ENCODE measurements around the gene WDR5B. TPM values are rescaled to one million over a fixed set of nuclear protein-coding genes. Genes with fewer than 3 reads are reported as not detected.

WDR5B gene
- total RNA-seq, 1 experiment from 2014 or later, result 3.4 TPM

GRCh38 chr3:122366379-122366749 is 49.5 kb downstream of the WDR5B start:
- CTCF ChIA-PET, result interaction anchor here (0.8 kb wide), 1 partner anchor 27 kb away, joined by 3 read pairs; no protein-coding TSS in a partner anchor
- H3K4me2 ChIP-seq (ENCODE audit: low read length), result no peak overlapping the region
- TF ChIP-seq ZNF274 (IDR thresholded peaks at IDR 0.05; ENCODE audit: low read depth, low read length) (no peak), JUND (IDR thresholded peaks at IDR 0.05) (no peak), CBX3 (IDR thresholded peaks at IDR 0.05; ENCODE audit: low read depth) (no peak), EZH2phosphoT487 (IDR thresholded peaks at IDR 0.05; ENCODE audit: borderline replicate concordance) (no peak), ZBTB33 (IDR thresholded peaks at IDR 0.05; ENCODE audit: extremely low read depth, insufficient replicate concordance, low read length) (no peak), REST (IDR thresholded peaks at IDR 0.05; ENCODE audit: low read depth) (no peak), MAX (IDR thresholded peaks at IDR 0.05) (no peak), FOSL1 (IDR thresholded peaks at IDR 0.05; ENCODE audit: low read depth) (no peak), CEBPB (IDR thresholded peaks at IDR 0.05; ENCODE audit: low read depth) (no peak), TCF7L2 (IDR thresholded peaks at IDR 0.05; ENCODE audit: borderline replicate concordance, extremely low read depth, insufficient read depth, insufficient read length) (no peak), EGR1 (IDR thresholded peaks at IDR 0.05; ENCODE audit: low read depth) (no peak), CTCF (IDR thresholded peaks at IDR 0.05 in 2 of 3, conservative IDR thresholded peaks at IDR 0.05 in 1 of 3; ENCODE audit: borderline replicate concordance in 1 of 3, insufficient read depth in 1 of 3, low read depth in 2 of 3, low read length in 2 of 3) (no peak), YY1 (IDR thresholded peaks at IDR 0.05; ENCODE audit: extremely low read depth, insufficient replicate concordance, low read depth, low read length) (no peak)

More at GRCh38 chr3:122366379-122366749, 49.5 kb downstream of the WDR5B start:
- Histone ChIP-seq H3K9me2 (ENCODE audit: insufficient read depth) (no peaks in the 10 kb centered on the region), H3K27ac (ENCODE audit: low read depth, low read length) (no peak overlapping the region), H3K4me3 (replicated peaks in 1 of 2; ENCODE audit: low read depth in 1 of 2, low read length in 2 of 2) (no peak overlapping the region), H3K36me3 (ENCODE audit: control insufficient read depth in 1 of 2, insufficient read depth in 2 of 2, low read length in 2 of 2) (peaks cover 24 to 31% of the 10 kb centered on the region in 2 experiments; a peak in 3 of 4 replicates), H3K9me3 (ENCODE audit: control insufficient read depth in 1 of 2, insufficient read depth in 1 of 2, low read depth in 1 of 2, low read length in 2 of 2) (no peaks in the 10 kb centered on the region), H3K4me1 (ENCODE audit: control insufficient read depth in 1 of 2, insufficient read depth in 2 of 2, low read length in 2 of 2) (peaks cover 0 to 18% of the 10 kb centered on the region in 2 experiments; a peak in 1 of 4 replicates), H3K27me3 (ENCODE audit: insufficient read depth, low read length) (no peaks in the 10 kb centered on the region), H2AFZ (ENCODE audit: low read depth, low read length, poor library complexity, severe bottlenecking) (no peak overlapping the region), H4K20me1 (ENCODE audit: insufficient read depth) (peaks cover 3% of the 10 kb centered on the region; the same call in 1 of the 2 replicates), H3K9ac (ENCODE audit: low read length) (no peak overlapping the region), H3K79me2 (ENCODE audit: insufficient read depth, low read length) (peaks cover 26% of the 10 kb centered on the region)
- no TSS peak for BruUV-seq (replicated peaks)
- POLR2A ChIA-PET, result no interaction called here
- intact Hi-C loops (cut with micrococcal nuclease), result no loop called here
- RAD21 ChIA-PET (ENCODE audit: low non-redundant PET in 1 of 2, low total read pairs in 2 of 2, uncharacterized antibody in 2 of 2, unreplicated experiment in 2 of 2), result no interaction called here
- DNase-seq (ENCODE audit: low read depth, low spot score), result no peak
- no peak for ATAC-seq
